Measurements from ENCODE around the gene MAPK8. TPM values are rescaled to one million over a fixed set of nuclear protein-coding genes. Genes with fewer than 3 reads are reported as not detected.

The MAPK8 gene
- total RNA-seq, 2 donors from 2014 or later: 34.0 to 35.8 TPM

DNA sequence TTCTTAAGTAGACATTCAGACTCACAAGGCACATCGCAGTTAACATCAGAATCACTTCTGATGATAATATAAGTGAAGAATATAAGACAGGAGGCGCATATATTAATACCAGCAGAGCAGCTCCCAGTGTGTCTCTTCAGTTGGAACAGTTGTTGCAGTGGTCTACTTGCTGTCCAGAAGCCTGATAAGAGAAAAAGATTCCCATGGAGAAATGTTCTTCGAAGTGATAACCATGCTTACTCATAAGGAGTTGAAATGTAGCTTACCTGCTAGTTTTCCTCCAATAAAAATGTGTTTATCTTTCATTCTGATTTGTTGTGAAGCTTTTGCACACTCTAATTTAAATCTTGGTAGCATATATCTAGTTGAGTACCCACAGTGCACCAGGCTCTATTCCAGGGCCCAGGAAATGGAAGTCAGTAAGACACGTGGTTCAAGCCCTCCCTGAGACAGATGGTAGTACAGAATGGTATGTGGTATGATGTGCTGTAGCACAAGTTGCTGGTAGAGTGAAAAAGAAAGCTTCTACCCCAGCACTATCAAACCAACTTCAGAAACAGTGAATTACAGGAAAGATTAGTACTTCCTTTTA, 124.0 kb downstream of the MAPK8 start:
- Mint-ChIP-seq H3K4me3 (no peak overlapping the region), H3K4me1 (no peaks in the 10 kb centered on the region), H3K27ac (no peak overlapping the region), H3K36me3 (ENCODE audit: low read depth) (no peaks in the 10 kb centered on the region), H3K27me3 (no peaks in the 10 kb centered on the region)
- ATAC-seq (no peak), DNase-seq (no peak)
- H3K9me3 ChIP-seq (ENCODE audit: control insufficient read depth, low read length, poor library complexity, severe bottlenecking): no peaks in the 10 kb centered on the region

DNA sequence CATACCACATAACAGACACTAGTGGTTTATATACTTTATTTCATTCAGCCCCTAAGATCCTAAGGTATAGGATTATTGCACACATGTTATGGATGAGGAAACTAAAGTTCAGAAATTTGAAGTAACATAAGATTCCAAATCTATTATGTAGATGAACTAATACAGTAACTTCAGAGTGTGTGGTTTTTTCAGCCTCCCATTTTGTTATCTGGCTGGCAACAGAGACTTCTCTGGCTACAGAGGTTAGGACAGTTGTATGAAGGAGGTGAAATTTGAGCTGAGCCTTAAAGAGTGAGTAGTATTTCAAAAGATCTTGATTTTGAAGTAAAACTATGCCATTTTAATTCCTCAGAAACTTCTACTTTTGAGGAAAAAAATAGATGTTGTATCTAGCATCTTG, 125.4 kb downstream of the MAPK8 start:
- no peaks in the 10 kb centered on the region for H3K4me1 Mint-ChIP-seq
- H3K9me3 ChIP-seq (ENCODE audit: control insufficient read depth, low read length, poor library complexity, severe bottlenecking): no peaks in the 10 kb centered on the region
- H3K27me3 Mint-ChIP-seq: no peaks in the 10 kb centered on the region
- no peak for DNase-seq
- ATAC-seq: no peak
- no peak overlapping the region for H3K4me3 Mint-ChIP-seq
- H3K27ac Mint-ChIP-seq: no peak overlapping the region
- H3K36me3 Mint-ChIP-seq (ENCODE audit: low read depth): no peaks in the 10 kb centered on the region

DNA sequence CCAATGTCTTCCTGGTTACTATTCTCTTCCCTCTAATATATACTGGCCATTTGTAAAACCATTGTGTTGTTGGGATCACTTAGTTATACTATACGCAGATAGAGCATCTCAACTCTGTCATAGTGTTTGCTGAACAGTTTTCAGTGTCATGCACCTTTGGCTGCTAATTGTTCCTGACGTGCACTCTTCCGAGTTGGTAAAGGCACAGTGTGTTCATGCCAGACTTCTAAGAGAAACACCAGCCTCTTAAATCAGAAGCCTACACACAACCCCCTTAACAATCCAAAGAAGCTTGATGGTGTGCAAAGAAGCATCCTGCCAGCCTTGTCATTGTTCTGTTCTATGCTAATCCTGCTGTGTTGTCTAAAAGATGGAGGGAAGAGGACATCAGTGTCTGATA, 131.1 kb downstream of the MAPK8 start:
- Mint-ChIP-seq H3K4me3 (no peak overlapping the region), H3K27ac (no peak overlapping the region), H3K36me3 (ENCODE audit: low read depth) (no peaks in the 10 kb centered on the region), H3K4me1 (no peaks in the 10 kb centered on the region), H3K27me3 (no peaks in the 10 kb centered on the region)
- DNase-seq (no peak), ATAC-seq (no peak)
- H3K9me3 ChIP-seq (ENCODE audit: control insufficient read depth, low read length, poor library complexity, severe bottlenecking): no peaks in the 10 kb centered on the region

DNA sequence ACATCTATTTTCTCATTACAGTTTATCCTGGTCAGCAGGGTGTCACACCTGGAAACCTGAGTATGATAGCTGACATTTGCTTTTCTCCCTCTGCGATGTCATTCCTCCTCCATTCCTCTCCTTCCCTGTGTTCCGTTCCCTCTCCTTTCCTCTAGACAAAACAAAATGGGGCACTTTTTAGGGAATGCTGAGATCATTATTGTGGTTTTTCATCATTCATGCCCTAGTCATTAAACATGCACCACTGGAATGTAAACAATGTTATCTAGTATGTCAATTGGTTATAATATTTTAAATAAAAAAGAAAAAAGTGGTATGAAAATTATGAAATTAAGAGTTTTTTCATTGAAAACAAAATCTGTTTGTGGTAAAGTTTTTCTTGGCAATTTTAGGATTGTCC, 132.6 kb downstream of the MAPK8 start:
- Mint-ChIP-seq H3K27ac (no peak overlapping the region), H3K4me1 (no peaks in the 10 kb centered on the region), H3K36me3 (ENCODE audit: low read depth) (no peaks in the 10 kb centered on the region), H3K27me3 (no peaks in the 10 kb centered on the region), H3K4me3 (no peak overlapping the region)
- DNase-seq (no peak), ATAC-seq (no peak)
- H3K9me3 ChIP-seq (ENCODE audit: control insufficient read depth, low read length, poor library complexity, severe bottlenecking): no peaks in the 10 kb centered on the region

DNA sequence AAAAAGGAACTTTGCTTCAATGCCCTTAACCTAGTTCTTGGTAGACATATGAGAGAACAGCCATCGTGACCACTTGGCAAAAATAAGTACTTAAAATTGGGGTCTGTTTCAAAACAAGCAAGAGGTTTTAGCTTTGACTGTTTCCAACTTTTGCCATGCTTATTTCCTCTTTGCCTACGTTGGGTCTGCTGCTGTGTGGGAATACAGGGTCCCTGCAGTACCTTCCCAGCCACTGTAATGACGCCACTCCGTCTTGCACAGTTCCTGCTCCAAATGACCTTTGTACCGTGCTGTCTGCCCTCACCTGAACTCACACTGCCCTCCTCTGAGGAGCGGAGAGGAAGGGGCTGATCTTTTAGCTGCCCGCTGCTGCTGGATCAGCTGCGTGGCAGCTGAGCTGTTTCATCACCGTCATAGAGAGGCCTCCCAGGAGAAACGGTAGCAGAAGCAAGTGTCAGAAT, 133.1 kb downstream of the MAPK8 start:
- no peaks in the 10 kb centered on the region for H3K9me3 ChIP-seq (ENCODE audit: control insufficient read depth, low read length, poor library complexity, severe bottlenecking)
- no peak overlapping the region for H3K27ac Mint-ChIP-seq

DNA sequence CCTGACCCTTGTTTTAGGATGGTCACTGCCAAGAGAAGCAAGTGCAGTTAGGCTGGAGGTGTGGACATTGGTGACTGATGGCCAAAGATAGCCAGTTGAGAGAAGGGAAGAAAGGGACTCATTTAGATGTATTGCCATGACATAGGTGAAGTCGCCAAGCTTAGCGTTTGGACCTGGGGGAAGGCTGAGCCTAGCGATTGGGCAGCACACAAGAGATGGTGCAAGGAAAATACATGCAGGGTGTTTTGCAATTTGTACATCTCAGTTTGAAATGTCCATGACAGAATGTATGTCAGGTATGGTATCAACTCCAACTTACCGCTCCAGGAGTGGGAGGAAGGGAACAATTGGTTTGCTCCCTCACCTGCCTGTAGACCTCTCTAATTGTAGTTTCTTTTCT, 134.3 kb downstream of the MAPK8 start:
- no peak for DNase-seq
- Mint-ChIP-seq H3K4me1 (no peaks in the 10 kb centered on the region), H3K4me3 (no peak overlapping the region), H3K27ac (no peak overlapping the region), H3K36me3 (ENCODE audit: low read depth) (no peaks in the 10 kb centered on the region), H3K27me3 (no peaks in the 10 kb centered on the region)
- H3K9me3 ChIP-seq (ENCODE audit: control insufficient read depth, low read length, poor library complexity, severe bottlenecking): no peaks in the 10 kb centered on the region
- ATAC-seq: no peak

More for the DNA sequence above, 133.1 kb downstream of the MAPK8 start:
- H3K27me3 Mint-ChIP-seq: no peaks in the 10 kb centered on the region
- DNase-seq: no peak
- no peak for ATAC-seq
- no peak overlapping the region for H3K4me3 Mint-ChIP-seq
- no peaks in the 10 kb centered on the region for H3K36me3 Mint-ChIP-seq (ENCODE audit: low read depth)
- no peaks in the 10 kb centered on the region for H3K4me1 Mint-ChIP-seq

DNA sequence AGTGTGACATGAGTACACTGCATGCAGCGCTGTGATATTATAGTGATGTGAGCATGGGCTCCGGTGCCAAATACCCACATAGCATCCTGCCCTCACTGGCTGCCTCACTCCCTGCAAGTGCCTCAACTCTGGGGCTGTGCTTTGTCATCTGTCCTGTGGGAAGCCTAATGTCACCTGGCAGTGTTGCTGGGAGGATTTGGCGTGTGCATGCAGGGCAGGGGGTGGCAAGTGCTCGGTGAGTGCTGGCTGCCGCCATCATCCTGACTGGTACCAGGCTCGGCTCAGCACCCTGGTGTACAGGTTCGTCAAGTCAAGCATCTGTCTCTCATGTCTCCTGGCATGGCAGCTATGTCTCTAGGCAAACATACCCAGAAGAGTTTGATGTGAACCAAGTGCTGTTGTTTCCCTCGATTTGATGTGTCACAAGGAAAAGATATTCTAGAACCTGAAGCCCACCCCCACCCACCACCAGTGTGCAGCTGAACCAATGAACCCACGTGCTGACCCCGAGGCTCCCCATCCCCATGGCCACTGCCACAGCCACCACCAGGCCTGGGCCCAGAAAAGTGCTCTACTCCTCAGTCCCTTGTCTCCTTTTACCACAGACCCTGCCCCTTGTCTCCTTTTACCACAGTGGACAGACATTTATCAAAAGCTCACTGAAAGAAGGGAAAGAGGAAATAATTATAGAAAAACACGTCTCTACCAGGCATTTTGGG, 135.8 kb downstream of the MAPK8 start:
- peaks cover 5% of the 10 kb centered on the region for H3K27me3 Mint-ChIP-seq
- no peak for DNase-seq
- no peaks in the 10 kb centered on the region for H3K9me3 ChIP-seq (ENCODE audit: control insufficient read depth, low read length, poor library complexity, severe bottlenecking)
- H3K36me3 Mint-ChIP-seq (ENCODE audit: low read depth): no peaks in the 10 kb centered on the region
- no peak for ATAC-seq
- H3K4me3 Mint-ChIP-seq: no peak overlapping the region
- H3K27ac Mint-ChIP-seq: no peak overlapping the region
- H3K4me1 Mint-ChIP-seq: no peaks in the 10 kb centered on the region

DNA sequence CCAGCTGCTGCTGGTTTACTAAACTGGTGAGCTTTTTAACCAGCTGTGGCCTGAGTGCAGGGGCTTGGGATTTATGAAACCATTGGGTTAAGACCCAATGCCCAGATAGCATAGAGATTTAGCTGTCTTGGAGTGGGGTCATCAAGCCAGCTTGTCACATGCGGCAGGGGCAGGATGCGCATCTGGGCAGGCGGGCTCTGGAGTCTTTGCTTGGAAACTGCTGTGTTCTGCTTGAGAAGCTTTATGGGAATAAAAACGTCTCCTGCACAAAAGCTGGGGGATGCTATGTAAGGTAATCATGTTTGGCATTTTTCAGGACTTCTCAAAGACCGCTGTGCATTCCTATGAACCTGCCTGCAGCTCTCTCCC, 136.3 kb downstream of the MAPK8 start:
- no peaks in the 10 kb centered on the region for H3K9me3 ChIP-seq (ENCODE audit: control insufficient read depth, low read length, poor library complexity, severe bottlenecking)
- DNase-seq (no peak), ATAC-seq (no peak)
- Mint-ChIP-seq H3K4me1 (no peaks in the 10 kb centered on the region), H3K36me3 (ENCODE audit: low read depth) (peaks cover 2% of the 10 kb centered on the region), H3K4me3 (no peak overlapping the region), H3K27ac (no peak overlapping the region), H3K27me3 (peaks cover 11% of the 10 kb centered on the region)

DNA sequence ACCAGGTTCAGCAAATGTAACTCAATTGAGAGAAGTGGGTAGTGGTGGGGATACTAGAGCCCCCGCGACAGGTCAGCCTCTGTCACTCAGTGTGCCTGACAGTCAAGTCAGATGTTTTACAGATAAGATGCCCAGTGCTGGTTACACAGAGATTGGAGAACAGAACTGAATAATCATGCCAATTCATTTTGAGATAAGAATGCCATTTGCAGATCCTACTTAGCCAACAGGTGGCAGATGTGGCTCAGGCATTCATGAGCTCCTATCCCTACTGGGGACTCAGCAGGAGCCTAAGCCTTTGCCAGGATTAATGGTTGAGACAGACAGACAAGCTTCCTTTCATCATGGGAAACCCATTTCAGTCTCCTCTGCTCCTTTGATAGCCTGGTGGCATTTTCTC, 137.8 kb downstream of the MAPK8 start:
- ATAC-seq (no peak), DNase-seq (no peak)
- H3K36me3 Mint-ChIP-seq (ENCODE audit: low read depth): peaks cover 3% of the 10 kb centered on the region
- H3K4me3 Mint-ChIP-seq: no peak overlapping the region
- no peak overlapping the region for H3K27ac Mint-ChIP-seq
- no peaks in the 10 kb centered on the region for H3K9me3 ChIP-seq (ENCODE audit: control insufficient read depth, low read length, poor library complexity, severe bottlenecking)
- H3K27me3 Mint-ChIP-seq: peaks cover 26% of the 10 kb centered on the region
- no peaks in the 10 kb centered on the region for H3K4me1 Mint-ChIP-seq

DNA sequence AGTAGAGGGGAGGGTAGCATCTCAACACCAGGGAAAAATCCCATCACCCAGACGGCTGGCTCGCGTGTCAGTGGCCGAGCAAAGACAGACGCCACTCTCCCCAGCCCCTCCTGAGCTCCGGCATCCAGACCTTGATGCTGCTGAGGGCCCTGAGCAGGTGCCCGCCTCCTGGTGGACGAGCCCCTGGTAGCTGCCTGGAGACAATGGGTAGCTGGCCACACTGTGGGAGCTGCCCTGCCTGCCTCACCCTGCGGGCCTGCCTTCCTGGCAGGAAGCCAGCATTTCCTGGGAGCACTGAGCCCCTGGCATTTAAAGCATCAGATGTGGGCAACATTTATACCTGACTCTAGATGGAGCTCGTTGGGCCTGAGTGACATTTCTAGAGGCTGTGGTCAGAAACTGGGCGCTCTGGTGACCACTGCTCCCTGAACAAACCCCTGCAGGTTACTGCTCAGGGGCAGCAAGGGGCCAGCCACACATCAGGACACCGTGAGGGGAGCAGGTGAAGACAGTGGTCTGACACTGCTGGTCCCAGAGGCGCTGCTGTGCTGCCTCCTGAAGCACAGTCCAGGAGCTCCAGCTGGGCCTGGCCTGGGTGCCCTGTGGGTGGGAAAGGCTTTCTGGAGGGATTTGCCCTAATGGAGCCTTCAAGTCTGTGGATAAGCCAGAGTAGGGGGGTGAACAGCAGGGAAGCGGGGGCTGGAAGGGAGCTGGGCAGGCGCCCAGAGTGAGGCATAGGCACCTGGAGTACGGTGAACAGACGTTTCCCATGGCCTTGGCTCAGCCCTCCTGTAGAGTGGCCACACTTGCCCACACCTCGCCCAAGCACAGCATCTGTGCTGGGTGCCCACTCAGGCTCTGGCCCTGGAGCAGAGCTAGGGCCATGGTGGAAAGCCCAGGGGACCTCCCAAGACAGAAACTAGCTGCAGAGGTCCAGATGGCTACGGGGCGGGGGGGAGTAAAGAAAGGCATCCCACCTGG, 138.7 kb downstream of the MAPK8 start:
- Mint-ChIP-seq H3K27ac (no peak overlapping the region), H3K4me3 (no peak overlapping the region), H3K4me1 (no peaks in the 10 kb centered on the region), H3K36me3 (ENCODE audit: low read depth) (peaks cover 3% of the 10 kb centered on the region), H3K27me3 (peaks cover 27% of the 10 kb centered on the region)
- ATAC-seq (no peak), DNase-seq (no peak)
- H3K9me3 ChIP-seq (ENCODE audit: control insufficient read depth, low read length, poor library complexity, severe bottlenecking): no peaks in the 10 kb centered on the region

DNA sequence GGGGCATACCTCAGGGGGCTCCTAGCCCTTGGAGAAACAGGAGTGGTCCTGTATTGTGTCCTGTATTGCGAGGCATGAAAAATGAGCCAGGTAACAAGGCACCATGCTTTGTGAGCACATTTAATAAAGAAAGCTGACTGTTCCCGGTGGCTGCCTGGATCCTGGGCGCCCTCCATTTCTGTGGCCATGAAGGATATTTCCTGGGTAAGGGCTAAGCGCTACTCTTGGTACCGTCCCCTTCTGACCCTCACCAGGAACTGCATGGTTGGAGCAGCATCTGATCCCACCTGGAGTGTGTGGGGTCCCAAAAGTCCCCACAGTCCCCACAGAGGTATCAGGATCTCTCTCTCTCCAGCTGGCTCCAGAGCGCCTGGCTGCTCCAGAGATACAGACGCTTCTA, 139.5 kb downstream of the MAPK8 start:
- Mint-ChIP-seq H3K4me3 (no peak overlapping the region), H3K27me3 (peaks cover 27% of the 10 kb centered on the region)
- H3K9me3 ChIP-seq (ENCODE audit: control insufficient read depth, low read length, poor library complexity, severe bottlenecking): no peaks in the 10 kb centered on the region

DNA sequence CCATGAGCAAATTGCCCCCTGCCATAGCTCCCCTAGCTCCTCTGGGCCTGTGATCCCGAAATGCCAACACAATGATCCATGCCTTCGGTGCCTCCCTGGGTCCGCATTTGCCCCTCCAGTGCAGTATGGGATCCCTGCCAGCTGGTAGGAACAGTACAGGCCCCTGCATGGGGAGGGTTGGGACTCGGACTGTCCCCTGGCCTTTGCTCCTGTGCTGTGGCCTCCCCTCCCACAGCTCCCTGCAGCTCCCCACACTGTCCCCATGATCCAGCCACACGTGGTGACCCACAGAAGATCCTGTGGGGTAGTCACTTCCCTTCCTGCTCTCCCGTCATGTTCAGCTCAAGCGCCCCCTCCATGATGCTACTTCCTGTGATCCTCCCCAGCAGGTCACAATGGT, 140.3 kb downstream of the MAPK8 start:
- Mint-ChIP-seq H3K4me3 (no peak overlapping the region), H3K27me3 (peaks cover 27% of the 10 kb centered on the region), H3K36me3 (ENCODE audit: low read depth) (peaks cover 3% of the 10 kb centered on the region), H3K27ac (no peak overlapping the region), H3K4me1 (no peaks in the 10 kb centered on the region)
- no peak for ATAC-seq
- no peaks in the 10 kb centered on the region for H3K9me3 ChIP-seq (ENCODE audit: control insufficient read depth, low read length, poor library complexity, severe bottlenecking)
- no peak for DNase-seq

More for the DNA sequence above, 139.5 kb downstream of the MAPK8 start:
- Mint-ChIP-seq H3K27ac (no peak overlapping the region), H3K36me3 (ENCODE audit: low read depth) (peaks cover 3% of the 10 kb centered on the region), H3K4me1 (no peaks in the 10 kb centered on the region)
- ATAC-seq: no peak
- DNase-seq: no peak

Measured in T-helper 17 cell (primary cell).